Stimulated activated CD8-positive, alpha-beta memory T cell treated with anti-CD3 and anti-CD28 coated beads, Interleukin-12 subunit alpha, Interleukin-12 subunit beta, amount 100 ng/mL, for 24 hours (primary cell): ENCODE results near the gene OSBPL9.
"Not testable (repeated sequence)": the region's sequence is repeated elsewhere in the genome, so short reads cannot be mapped to it uniquely, and the experiment has no call there.

ENCODE experiments used
- DNase-seq: peaks from one replicate; pipeline ENCODE4 v3.0.0-alpha.2; 2020; ENCODE audit errors: extremely low read depth

The OSBPL9 gene

GRCh38 chr1:51636764-51637522 is 20.1 kb downstream of the OSBPL9 start:
- no peak for DNase-seq

GRCh38 chr1:51638350-51638749 is 21.5 kb downstream of the OSBPL9 start:
- no peak for DNase-seq

GRCh38 chr1:51639694-51640093 is 22.8 kb downstream of the OSBPL9 start:
- no peak for DNase-seq

- DNase-seq = no peak
These were observed 24.2 kb downstream of the OSBPL9 start for GRCh38 chr1:51641096-51641495.

GRCh38 chr1:51642739-51643142 is 25.8 kb downstream of the OSBPL9 start:
- no peak for DNase-seq

GRCh38 chr1:51643362-51643761 is 26.5 kb downstream of the OSBPL9 start:
- no peak for DNase-seq

- no peak for DNase-seq
These were observed 27.1 kb downstream of the OSBPL9 start for GRCh38 chr1:51644020-51644419.

- DNase-seq = no peak
These were observed 27.8 kb downstream of the OSBPL9 start for GRCh38 chr1:51644533-51645197.

- not testable (repeated sequence) for DNase-seq
These were observed 29.7 kb downstream of the OSBPL9 start for GRCh38 chr1:51646592-51646991.

- no peak for DNase-seq
These were observed 31.6 kb downstream of the OSBPL9 start for GRCh38 chr1:51648180-51649109.

GRCh38 chr1:51649593-51650091 is 32.8 kb downstream of the OSBPL9 start:
- DNase-seq = no peak

- DNase-seq = no peak
These were observed 33.3 kb downstream of the OSBPL9 start for GRCh38 chr1:51650198-51650597.

- DNase-seq = no peak
These were observed 34.7 kb downstream of the OSBPL9 start for GRCh38 chr1:51651552-51651942.

GRCh38 chr1:51652599-51652998 is 35.7 kb downstream of the OSBPL9 start:
- DNase-seq = no peak

- no peak for DNase-seq
These were observed 36.2 kb downstream of the OSBPL9 start for GRCh38 chr1:51653127-51653526.

- no peak for DNase-seq
These were observed 37.1 kb downstream of the OSBPL9 start for GRCh38 chr1:51654000-51654399.

GRCh38 chr1:51656374-51656773 is 39.5 kb downstream of the OSBPL9 start:
- DNase-seq = no peak

- DNase-seq = no peak
These were observed 43.7 kb downstream of the OSBPL9 start for GRCh38 chr1:51660580-51660979.

- DNase-seq = no peak
These were observed 44.2 kb downstream of the OSBPL9 start for GRCh38 chr1:51661081-51661518.

- no peak for DNase-seq
These were observed 46.2 kb downstream of the OSBPL9 start for GRCh38 chr1:51663105-51663504.

GRCh38 chr1:51663721-51664120 is 46.8 kb downstream of the OSBPL9 start:
- DNase-seq = no peak
